Measurements from ENCODE around the gene BNC2.

DNA sequence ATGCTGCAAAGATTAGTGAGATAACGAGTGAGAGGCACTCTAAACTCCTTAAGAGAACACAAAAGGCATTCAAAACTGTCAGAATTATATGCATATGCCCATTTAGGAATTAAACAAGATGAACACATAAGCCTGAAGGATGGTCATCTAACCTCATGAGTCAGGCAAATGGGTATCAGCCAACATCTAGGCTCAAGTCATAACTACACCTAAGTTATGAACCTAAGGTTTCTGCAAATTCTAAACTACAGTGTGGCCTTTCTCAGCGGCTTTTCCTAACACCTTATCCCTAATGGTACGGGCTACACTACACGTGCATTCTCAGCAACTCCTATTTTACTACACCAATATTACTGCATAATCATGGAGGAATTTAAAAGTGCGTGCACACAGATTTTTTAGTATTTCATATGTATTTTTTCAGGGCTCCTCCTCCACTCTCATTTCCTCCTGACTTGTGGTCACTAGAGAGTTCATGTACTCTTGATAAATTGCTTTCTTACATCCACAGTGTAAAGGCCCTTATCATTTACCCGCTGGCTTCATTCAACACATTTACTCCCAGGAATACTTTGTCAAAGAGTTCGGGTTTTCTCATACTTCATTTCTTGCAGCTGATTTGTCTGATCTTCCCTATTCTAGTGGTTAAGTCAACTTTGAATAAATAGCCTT, 316.5 kb downstream of the BNC2 start:
- TF ChIP-seq, protein P1, sequence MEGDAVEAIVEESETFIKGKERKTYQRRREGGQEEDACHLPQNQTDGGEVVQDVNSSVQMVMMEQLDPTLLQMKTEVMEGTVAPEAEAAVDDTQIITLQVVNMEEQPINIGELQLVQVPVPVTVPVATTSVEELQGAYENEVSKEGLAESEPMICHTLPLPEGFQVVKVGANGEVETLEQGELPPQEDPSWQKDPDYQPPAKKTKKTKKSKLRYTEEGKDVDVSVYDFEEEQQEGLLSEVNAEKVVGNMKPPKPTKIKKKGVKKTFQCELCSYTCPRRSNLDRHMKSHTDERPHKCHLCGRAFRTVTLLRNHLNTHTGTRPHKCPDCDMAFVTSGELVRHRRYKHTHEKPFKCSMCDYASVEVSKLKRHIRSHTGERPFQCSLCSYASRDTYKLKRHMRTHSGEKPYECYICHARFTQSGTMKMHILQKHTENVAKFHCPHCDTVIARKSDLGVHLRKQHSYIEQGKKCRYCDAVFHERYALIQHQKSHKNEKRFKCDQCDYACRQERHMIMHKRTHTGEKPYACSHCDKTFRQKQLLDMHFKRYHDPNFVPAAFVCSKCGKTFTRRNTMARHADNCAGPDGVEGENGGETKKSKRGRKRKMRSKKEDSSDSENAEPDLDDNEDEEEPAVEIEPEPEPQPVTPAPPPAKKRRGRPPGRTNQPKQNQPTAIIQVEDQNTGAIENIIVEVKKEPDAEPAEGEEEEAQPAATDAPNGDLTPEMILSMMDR (conservative IDR thresholded peaks at IDR 0.05; ENCODE audit: low read length), result no peak
- no peak for TF ChIP-seq EZH2phosphoT487 (IDR thresholded peaks at IDR 0.05; ENCODE audit: borderline replicate concordance, low read depth, low read length)

Measured in OCI-LY7 (cell line).